HepG2 (cell line): ENCODE measurements around the gene BLVRB. TPM values are rescaled to one million over a fixed set of nuclear protein-coding genes. Genes with fewer than 3 reads are reported as not detected.

Source experiments
- CHCHD3 ChIP-seq: sonication (generic); formaldehyde crosslinking; IDR thresholded peaks from 2 replicates; pipeline ENCODE4 v1.8.0; 2022; ENCODE audit warnings: mild to moderate bottlenecking, missing genetic modification reagents, moderate library complexity
- CHD2 ChIP-seq: IDR thresholded peaks from 2 replicates; pipeline ENCODE4 v1.6.1; 2011; ENCODE audit warnings: low read depth, low read length, improper control_type of control experiment
- CSRNP1 ChIP-seq: sonication (generic); formaldehyde crosslinking; IDR thresholded peaks from 2 replicates; pipeline ENCODE4 v1.8.1; 2023; ENCODE audit warnings: mild to moderate bottlenecking, missing genetic modification reagents
- HNF4A ChIP-seq: sonication (generic); formaldehyde crosslinking; IDR thresholded peaks from 2 replicates; pipeline ENCODE4 v1.4.0; 2020; ENCODE audit warnings: missing genetic modification reagents
- KLF11 ChIP-seq: IDR thresholded peaks from 2 replicates; pipeline ENCODE4 v1.6.1; 2016; ENCODE audit warnings: missing compliant biosample characterization
- RCOR2 ChIP-seq: IDR thresholded peaks from 2 replicates; pipeline ENCODE4 v1.6.1; 2016; ENCODE audit warnings: missing biosample characterization, missing genetic modification reagents
- ZNF124 ChIP-seq: sonication (generic); formaldehyde crosslinking; IDR thresholded peaks from 2 replicates; pipeline ENCODE4 v1.4.0; 2020; ENCODE audit warnings: missing genetic modification reagents
- ZNF234 ChIP-seq: sonication (generic); formaldehyde crosslinking; conservative IDR thresholded peaks from 2 replicates; pipeline ENCODE4 v1.5.1; 2020; ENCODE audit warnings: mild to moderate bottlenecking, missing genetic modification reagents
- ZNF790 ChIP-seq: sonication (generic); formaldehyde crosslinking; IDR thresholded peaks from 2 replicates; pipeline ENCODE4 v1.8.0; 2022; ENCODE audit warnings: missing genetic modification reagents, mild to moderate bottlenecking, borderline replicate concordance
- polyA plus RNA-seq, 8 experiments: library from polyadenylated mRNA; depleted of rRNA in 3 of 8; stranded (reverse) in 7 of 8; unstranded in 1 of 8; fragments of >200 nt; fragmentation: Illumina TruSeq in 4 of 8; extraction: Trizol in 4 of 8; gene quantifications; 2 replicates each; pipeline versions ENCODE4 v1.2.1 to v1.2.3, GENCODE V29; 2011 to 2016; ENCODE audit warnings: low read depth in 4 of 8, missing spikeins in 1 of 8, mixed read lengths in 1 of 8; ENCODE audit not compliant: insufficient read depth in 1 of 8
- total RNA-seq, 5 experiments: library from RNA; depleted of rRNA; stranded (reverse); fragments of >200 nt; fragmentation: Illumina TruSeq; extraction: Trizol; gene quantifications; 2 replicates each; pipeline ENCODE4 v1.2.3, GENCODE V29; 2016; ENCODE audit warnings: low read depth in 1 of 5
- TF ChIP-seq, protein P1 (sequence below), 2 experiments: fragments of 450-650 bp in 1 of 2; sonication (generic) in 1 of 2; formaldehyde crosslinking in 1 of 2; IDR thresholded peaks; 2 replicates each; pipeline versions ENCODE4 v1.6.1 to v1.8.0; 2016 to 2022; ENCODE audit warnings: antibody characterized with exemption in 1 of 2, mild to moderate bottlenecking in 1 of 2, missing genetic modification reagents in 1 of 2
- TF ChIP-seq, protein P2 (sequence below): sonication (generic); formaldehyde crosslinking; IDR thresholded peaks from 2 replicates; pipeline ENCODE4 v1.5.0; 2020; ENCODE audit warnings: missing genetic modification reagents
- TF ChIP-seq, protein P3 (sequence below): IDR thresholded peaks from 2 replicates; pipeline ENCODE4 v1.6.1; 2016; ENCODE audit warnings: mild to moderate bottlenecking, missing biosample characterization, missing genetic modification reagents
- TF ChIP-seq, protein P4 (sequence below): sonication (generic); formaldehyde crosslinking; IDR thresholded peaks from 2 replicates; pipeline ENCODE4 v1.4.0; 2020; ENCODE audit warnings: missing genetic modification reagents, borderline replicate concordance

Gene BLVRB
- total and polyA plus RNA-seq, 2 of the 13 experiments (the other 11 are each of a cell fraction or from before 2014, with no cell fraction given) = 25.9 to 51.4 TPM

GRCh38 chr19:40443131-40443999 is 22.2 kb downstream of the BLVRB start (continued):
- TF ChIP-seq, protein P1, sequence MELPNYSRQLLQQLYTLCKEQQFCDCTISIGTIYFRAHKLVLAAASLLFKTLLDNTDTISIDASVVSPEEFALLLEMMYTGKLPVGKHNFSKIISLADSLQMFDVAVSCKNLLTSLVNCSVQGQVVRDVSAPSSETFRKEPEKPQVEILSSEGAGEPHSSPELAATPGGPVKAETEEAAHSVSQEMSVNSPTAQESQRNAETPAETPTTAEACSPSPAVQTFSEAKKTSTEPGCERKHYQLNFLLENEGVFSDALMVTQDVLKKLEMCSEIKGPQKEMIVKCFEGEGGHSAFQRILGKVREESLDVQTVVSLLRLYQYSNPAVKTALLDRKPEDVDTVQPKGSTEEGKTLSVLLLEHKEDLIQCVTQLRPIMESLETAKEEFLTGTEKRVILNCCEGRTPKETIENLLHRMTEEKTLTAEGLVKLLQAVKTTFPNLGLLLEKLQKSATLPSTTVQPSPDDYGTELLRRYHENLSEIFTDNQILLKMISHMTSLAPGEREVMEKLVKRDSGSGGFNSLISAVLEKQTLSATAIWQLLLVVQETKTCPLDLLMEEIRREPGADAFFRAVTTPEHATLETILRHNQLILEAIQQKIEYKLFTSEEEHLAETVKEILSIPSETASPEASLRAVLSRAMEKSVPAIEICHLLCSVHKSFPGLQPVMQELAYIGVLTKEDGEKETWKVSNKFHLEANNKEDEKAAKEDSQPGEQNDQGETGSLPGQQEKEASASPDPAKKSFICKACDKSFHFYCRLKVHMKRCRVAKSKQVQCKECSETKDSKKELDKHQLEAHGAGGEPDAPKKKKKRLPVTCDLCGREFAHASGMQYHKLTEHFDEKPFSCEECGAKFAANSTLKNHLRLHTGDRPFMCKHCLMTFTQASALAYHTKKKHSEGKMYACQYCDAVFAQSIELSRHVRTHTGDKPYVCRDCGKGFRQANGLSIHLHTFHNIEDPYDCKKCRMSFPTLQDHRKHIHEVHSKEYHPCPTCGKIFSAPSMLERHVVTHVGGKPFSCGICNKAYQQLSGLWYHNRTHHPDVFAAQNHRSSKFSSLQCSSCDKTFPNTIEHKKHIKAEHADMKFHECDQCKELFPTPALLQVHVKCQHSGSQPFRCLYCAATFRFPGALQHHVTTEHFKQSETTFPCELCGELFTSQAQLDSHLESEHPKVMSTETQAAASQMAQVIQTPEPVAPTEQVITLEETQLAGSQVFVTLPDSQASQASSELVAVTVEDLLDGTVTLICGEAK (IDR thresholded peaks at IDR 0.05) = no peak
- TF ChIP-seq, protein P1 (CRISPR knock-in tag; IDR thresholded peaks at IDR 0.05) = peak; percentile 50; the same call in 1 of the 2 replicates
- TF ChIP-seq, protein P2, sequence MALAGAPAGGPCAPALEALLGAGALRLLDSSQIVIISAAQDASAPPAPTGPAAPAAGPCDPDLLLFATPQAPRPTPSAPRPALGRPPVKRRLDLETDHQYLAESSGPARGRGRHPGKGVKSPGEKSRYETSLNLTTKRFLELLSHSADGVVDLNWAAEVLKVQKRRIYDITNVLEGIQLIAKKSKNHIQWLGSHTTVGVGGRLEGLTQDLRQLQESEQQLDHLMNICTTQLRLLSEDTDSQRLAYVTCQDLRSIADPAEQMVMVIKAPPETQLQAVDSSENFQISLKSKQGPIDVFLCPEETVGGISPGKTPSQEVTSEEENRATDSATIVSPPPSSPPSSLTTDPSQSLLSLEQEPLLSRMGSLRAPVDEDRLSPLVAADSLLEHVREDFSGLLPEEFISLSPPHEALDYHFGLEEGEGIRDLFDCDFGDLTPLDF (CRISPR knock-in tag) = peak; percentile 60; the same call in 1 of the 2 replicates
- TF ChIP-seq CSRNP1 (no peak), ZNF124 (CRISPR knock-in tag) (no peak), HNF4A (CRISPR knock-in tag) (peak; percentile 8; the same call in 1 of the 2 replicates), CHD2 (peak; percentile 78), ZNF790 (CRISPR knock-in tag) (no peak; the same call in 1 of the 2 replicates), ZNF234 (no peak), KLF11 (CRISPR knock-in tag) (no peak; the same call in 1 of the 2 replicates), RCOR2 (no peak), CHCHD3 (CRISPR knock-in tag) (no peak)
- TF ChIP-seq, protein P3, sequence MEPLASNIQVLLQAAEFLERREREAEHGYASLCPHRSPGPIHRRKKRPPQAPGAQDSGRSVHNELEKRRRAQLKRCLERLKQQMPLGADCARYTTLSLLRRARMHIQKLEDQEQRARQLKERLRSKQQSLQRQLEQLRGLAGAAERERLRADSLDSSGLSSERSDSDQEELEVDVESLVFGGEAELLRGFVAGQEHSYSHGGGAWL = no peak
- TF ChIP-seq, protein P4, sequence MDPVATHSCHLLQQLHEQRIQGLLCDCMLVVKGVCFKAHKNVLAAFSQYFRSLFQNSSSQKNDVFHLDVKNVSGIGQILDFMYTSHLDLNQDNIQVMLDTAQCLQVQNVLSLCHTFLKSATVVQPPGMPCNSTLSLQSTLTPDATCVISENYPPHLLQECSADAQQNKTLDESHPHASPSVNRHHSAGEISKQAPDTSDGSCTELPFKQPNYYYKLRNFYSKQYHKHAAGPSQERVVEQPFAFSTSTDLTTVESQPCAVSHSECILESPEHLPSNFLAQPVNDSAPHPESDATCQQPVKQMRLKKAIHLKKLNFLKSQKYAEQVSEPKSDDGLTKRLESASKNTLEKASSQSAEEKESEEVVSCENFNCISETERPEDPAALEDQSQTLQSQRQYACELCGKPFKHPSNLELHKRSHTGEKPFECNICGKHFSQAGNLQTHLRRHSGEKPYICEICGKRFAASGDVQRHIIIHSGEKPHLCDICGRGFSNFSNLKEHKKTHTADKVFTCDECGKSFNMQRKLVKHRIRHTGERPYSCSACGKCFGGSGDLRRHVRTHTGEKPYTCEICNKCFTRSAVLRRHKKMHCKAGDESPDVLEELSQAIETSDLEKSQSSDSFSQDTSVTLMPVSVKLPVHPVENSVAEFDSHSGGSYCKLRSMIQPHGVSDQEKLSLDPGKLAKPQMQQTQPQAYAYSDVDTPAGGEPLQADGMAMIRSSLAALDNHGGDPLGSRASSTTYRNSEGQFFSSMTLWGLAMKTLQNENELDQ = no peak
